D341Med (cell line): ENCODE data around the gene CBR3.
"Not testable (repeated sequence)": the region's sequence is repeated elsewhere in the genome, so short reads cannot be mapped to it uniquely, and the experiment has no call there.

Experiments used
- DNase-seq: peaks from one replicate; pipeline ENCODE4 v3.0.0; 2012; ENCODE audit warnings: low spot score

The CBR3 gene

DNA sequence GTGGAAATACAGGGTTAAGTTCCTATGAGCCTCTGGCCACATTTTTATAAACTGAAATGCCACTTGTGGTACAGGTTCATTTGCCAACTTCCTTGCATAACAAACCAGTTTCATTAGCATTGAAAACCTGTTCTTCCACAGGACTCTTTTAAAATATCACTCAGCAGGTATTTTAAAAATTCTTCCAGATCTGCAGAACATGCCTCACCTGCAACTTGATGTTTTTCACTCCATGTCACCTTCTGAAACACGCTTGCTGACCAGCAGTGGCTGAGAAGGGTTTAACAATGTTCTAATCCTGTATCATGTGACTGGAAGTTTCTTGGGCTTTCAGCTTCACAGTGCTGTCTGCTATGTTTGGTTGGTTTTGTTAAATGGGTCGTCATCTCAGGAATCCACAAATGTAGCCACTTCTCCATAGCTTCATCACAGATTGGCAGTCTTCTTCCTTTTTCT is 17.6 kb upstream of the CBR3 start:
- no peak for DNase-seq

DNA sequence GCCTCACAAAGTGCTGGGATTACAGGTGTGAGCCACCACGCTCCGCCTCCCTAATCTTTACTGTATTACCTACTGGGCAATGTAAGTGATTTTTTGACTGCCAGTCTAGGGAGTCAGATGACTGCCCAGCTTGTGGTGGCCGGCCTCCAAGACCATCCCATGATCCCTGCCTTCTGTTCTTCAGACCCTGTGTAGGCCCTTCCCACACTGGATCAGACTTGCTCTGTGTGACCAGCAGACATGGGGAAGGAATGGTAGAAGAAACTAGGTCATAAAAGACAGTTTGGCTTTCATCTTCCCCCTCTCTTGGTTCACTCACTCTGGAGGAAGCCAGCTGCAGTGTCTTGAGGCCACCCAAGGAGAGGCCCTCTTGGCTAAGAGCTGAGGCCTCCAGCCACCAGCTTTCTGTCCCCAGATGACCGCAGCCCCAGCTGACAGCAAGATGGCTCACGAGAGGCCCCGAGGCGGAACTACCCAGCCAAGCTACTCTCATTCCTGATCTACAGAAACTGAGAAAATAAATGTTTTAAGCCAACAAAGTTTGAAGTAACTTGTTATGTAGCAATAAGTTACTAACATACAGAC is 14.5 kb upstream of the CBR3 start:
- no peak for DNase-seq

DNA sequence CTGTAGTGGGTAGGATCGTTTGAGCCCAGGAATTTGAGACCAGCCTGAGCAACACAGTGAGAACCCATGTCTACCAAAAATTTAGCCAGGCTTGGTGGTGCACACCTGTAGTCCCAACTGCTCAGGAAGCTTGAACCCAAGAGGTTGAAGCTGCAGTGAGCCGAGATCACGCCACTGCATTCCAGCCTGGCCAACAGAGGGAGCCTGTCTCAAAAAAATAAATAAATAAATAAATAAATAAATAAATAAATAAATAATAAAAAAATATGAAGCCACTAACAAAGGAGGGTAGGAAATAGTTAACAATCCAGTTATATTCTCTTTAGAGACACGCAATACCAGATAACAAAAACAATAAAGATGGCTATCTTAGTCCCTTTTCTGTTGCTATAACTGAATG is 11.9 kb upstream of the CBR3 start:
- no peak for DNase-seq

DNA sequence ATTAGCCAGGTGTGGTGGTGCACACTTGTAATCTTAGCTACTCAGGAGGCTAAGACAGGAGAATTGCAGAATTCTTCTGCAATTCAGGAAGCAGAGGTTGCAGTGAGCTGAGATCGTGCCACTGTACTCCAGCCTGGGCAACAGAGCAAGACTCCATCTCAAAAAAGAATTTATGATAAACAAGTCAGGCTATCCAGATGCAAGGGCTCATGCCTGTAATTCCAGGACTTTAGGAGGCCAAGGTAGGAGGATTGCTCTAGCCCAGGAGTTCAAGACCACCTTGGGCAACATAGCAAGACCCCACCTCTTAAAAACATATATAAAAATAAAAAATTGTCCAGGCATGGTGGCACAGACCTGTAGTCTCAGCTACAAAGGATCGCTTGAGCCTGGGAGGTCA is 10.5 kb upstream of the CBR3 start:
- no peak for DNase-seq

DNA sequence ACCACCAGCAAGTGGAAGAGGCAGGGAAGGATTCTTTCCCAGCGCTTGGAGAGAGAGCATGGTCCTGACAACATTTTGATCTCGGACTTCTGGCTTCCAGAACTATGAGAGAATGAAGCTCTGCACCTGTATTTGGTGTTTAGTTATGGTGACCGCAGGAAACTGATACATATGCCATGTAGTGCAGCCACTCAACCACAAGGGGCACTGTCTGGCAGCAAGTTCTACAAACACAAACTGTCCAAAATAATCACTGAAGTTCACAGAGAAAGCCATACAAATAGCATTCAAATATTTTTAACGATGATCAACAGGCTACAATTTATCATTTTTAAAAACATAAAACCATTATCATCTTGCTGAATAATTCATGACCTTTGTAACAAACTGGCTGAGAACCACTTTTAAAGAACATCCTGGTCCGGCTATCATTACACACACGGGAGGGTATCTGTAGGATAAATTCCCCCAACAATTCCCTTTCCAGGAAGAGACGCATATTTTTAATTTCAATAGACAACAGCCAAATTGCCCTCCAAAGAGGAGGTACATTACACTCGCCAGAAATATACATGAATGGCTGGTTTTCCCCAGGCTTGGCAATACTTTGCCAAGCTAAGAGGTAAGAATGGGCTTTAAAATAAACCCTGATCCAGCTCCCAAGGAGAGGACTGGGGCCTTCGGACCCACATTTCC is 9.2 kb upstream of the CBR3 start:
- DNase-seq, result peak; percentile 60

DNA sequence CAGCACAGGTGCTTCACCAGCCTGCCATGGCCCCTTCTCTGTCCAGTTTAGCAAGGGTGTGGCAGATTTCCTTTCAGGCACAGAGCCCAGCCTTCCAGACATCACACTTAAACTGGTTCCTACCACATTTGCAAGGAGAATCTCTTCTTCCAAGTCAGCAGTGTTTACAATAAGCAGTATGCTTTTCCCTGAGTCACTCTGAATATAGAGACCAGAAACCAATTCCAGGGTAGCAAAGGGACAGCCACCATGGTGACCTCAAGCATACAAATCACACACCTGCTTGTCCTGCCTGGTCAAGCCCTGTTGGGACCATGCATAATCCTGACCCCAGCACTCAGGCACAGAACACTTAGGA is 8.7 kb upstream of the CBR3 start:
- no peak for DNase-seq

DNA sequence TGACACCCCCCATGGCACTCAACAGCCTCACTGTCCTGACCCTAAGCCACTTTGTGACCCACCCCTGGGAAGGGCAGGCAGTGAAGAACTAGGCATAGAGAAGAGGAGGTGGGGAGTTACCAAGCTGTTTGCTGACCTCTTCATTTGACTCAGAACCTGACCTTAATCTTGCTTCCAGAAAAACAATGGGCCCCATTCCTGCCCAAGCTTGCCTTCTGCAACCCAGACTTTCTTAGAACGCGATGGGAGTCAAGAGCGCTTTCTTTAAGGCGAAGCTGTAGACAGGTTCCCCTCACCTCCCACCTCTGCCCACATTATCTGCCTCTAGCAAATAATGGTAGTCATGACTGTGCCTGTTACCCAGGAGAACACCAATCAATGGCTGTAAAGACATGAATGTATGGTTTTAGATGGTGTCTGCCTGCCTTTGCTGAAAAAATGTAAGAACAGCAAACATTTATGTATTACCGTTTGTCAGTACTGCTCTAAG is 8.2 kb upstream of the CBR3 start:
- no peak for DNase-seq

DNA sequence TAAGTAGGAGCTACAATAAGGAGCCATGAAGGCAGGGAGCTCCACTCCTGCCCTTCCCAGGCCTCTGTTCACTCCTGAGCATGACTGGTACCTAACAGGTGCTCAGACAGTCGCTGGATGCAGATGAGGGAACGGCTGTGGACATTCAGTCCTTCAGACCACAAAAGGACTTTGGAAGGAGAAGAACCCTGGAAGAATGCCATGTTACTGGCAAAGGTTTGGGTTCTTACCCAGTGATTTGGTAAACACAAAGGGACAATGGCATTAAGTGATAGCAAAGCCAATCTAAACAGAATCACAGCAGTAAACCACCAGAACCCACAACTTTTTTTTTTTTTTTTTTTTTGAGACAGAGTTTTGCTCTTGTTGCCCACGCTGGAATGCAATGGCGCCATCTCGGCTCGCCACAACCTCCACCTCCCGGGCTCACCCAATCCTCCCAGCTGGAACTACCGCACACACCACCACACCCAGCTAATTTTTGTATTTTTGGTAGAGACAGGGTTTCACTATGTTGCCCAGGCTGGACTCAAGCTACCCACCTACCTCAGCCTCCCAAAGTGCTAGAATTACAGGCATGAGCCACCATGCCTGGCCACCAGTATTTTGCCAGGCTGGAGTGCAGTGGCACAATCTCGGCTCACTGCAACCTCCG is 7.5 kb upstream of the CBR3 start:
- no peak for DNase-seq

DNA sequence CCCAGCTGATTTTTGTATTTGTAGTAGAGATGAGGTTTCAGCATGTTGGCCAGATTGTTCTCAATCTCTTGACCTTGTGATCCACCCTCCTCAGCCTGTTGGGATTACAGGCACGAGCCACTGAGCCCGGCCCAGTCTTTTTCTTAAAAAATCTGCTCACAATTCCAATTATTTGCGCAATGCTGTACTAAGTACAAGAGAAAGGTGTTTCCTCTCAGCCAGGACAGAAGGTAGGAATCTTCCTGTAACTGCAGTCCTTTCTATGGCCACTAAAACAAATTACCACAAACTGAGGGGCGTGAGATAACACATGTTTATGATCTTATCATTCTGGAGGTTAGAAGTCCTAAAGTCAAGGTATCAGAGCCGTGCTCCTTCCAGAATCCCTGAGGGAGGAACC is 6.9 kb upstream of the CBR3 start:
- no peak for DNase-seq

DNA sequence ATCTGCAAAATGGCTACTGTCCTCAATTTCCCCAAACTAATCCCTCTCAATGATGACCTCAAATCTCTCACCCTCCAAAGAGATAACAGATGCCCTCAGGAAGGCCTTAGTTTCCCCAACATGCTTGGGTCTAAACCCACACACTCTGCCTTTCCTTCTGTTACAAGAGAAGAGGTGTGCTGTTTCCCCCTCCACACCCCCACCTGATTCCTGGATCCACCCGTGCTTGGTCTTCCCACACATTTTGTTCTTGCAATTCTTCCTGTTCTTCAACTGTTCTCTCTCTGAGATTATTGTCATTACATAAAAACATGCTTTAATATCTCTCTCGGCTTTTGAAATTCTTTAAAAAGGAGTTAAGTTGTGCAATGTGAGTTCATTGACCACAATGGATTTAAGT is 5.7 kb upstream of the CBR3 start:
- DNase-seq, result no peak

DNA sequence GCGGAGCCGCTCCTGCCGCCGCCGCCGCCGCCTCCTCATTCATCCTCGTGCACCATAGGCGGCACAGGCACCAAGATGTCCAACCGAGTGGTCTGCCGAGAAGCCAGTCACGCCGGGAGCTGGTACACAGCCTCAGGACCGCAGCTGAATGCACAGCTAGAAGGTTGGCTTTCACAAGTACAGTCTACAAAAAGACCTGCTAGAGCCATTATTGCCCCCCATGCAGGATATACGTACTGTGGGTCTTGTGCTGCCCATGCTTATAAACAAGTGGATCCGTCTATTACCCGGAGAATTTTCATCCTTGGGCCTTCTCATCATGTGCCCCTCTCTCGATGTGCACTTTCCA is 4.5 kb upstream of the CBR3 start:
- DNase-seq, result not testable (repeated sequence)

DNA sequence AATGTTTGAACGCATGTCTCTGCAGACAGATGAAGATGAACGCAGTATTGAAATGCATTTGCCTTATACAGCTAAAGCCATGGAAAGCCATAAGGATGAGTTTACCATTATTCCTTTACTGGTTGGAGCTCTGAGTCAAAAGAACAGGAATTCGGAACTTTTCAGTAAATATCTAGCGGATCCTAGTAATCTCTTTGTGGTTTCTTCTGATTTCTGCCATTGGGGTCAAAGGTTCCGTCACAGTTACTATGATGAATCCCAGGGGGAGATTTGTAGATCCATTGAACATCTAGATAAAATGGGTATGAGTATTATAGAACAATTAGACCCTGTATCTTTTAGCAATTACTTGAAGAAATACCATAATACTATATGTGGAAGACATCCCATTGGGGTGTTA is 4.0 kb upstream of the CBR3 start:
- not testable (repeated sequence) for DNase-seq

DNA sequence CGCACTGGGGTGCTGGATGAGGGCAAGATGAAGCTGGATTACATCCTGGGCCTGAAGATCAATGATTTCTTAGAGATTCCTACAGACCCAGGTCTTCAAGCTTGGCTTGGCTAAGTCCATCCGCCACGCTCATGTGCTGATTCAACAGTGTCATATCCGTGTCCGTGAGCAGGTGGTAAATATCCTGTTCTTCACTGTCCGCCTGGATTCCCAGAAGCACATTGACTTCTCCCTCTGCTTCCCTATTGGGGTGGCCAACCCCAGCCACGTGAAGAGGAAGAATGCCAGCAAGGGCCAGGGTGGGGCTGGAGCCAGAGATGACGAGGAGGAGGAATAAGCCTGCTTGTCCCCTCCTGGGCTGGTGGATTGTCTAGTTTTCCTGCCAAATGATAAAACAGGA is 2.2 kb upstream of the CBR3 start:
- DNase-seq, result no peak

DNA sequence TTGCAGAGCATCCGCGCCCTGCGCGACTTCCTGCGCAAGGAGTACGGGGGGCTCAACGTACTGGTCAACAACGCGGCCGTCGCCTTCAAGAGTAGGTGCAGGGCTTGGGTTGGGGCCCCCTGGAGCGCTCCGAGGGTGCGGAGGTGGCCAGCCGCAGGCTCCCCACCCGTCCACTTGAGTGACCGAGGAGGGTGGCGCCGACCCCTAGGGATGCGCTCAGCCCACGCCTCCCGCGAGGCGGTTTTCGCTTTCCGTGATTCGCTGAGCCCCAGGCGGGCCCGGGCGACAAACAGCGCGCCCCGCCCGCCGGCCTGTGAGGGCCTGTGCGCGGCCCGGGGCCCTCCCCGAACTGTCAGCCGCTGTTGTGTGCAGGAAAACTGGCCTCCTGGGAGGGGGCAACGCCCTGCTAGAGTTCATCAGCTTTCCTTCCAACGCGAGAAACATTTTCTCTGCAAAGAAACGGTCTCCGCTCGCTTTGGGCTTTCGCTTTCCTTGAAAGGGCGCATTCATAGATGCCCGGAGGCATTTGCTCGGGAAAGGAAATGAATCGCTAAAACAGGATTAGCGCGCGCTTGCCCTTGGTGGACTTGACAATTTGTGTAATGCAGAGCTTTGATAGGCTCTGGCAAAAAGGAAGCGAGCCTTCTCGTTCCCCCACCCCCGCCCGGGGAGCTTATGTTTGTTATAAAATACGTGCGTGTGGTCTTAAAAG is 668 bp downstream of the CBR3 start:
- peak; percentile 76 for DNase-seq

DNA sequence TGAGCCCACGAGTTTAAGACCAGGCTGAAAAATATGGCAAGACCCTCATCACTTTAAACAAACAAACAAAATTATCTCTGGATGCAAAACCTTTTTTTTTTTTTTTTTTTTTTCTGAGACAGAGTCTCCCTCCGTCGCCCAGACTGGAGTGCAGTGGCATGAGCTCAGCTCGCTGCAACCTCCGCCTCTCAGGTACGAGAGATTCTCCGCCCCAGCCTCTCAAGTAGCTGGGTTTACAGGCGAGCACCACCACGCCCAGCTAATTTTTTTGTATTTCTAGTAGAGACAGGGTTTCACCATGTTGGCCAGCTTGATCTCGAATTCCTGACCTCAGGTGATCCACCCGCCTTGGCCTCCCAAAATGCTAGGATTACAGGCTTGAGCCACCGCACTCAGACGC is 4.9 kb downstream of the CBR3 start:
- DNase-seq, result not testable (repeated sequence)

DNA sequence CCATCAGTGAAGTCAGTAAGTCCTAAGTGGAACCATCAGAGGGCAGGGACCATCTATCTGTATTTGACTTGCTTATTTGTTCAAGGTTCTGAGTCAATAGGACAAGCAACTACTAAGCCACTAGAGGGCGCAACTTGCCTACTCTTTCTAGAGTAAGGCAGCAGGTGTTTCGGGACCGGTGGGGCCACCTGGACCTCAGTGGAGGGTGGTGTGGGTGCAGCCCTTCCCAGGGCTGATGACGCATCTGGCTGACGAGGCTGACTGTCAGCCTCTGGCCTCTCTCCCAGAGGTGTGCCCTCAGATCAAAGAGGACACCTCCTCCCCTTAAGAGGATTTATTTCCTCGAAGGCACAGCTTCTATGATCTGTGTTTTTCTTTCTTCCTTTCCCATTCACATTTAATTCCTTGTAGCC is 6.6 kb downstream of the CBR3 start:
- DNase-seq, result peak; percentile 71

DNA sequence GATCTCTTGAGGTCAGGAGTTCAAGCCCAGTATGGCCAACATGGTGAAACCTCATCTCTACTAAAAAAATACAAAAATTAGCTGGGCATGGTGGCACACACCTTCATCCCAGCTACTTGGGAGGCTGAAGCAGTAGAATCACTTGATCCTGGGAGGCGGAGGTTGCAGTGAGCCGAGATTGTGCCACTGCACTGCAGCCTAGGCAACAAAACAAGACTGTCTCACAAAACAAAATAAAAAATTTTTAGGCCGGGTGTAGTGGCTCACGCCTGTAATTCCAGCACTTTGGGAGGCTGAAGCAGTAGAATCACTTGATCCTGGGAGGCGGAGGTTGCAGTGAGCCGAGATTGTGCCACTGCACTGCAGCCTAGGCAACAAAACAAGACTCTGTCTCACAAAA is 9.4 kb downstream of the CBR3 start:
- DNase-seq, result not testable (repeated sequence)

DNA sequence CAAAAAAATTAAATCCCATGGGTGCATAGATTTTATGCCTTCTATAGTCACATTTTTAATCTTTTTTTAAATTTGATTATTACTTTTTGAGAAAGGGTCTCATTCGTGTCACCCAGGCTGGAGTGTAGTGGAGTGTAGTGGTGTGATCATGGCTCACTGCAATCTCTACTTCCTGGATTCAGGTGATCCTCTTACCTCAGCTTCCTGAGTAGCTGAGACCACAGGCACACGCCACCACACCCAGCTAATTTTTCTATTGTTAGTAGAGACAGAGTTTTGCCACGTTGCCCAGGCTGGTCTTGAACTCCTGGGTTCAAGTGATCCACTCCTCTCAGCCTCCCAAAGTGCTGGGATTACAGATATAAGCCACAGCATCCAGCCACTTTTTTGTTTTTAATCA is 10.4 kb downstream of the CBR3 start:
- no peak for DNase-seq

DNA sequence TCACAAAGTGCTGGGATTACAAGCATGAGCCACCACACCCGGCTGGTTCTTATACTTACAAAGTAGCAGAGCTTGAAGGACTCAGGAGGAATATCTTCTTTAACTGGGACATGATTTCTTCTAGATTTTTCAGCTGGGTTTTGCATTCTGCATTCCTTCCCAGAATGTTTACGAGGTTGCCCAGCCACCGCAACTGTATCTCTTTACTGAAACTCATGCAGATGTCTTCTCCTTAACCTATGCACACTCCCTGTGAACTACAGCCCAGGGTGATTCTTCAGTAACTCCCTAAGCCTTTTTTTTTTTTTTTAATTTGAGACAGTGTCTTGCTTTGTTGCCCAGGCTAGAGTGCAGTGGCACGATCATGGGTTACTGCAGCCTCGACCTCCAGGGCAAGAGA is 13.0 kb downstream of the CBR3 start:
- DNase-seq, result no peak

DNA sequence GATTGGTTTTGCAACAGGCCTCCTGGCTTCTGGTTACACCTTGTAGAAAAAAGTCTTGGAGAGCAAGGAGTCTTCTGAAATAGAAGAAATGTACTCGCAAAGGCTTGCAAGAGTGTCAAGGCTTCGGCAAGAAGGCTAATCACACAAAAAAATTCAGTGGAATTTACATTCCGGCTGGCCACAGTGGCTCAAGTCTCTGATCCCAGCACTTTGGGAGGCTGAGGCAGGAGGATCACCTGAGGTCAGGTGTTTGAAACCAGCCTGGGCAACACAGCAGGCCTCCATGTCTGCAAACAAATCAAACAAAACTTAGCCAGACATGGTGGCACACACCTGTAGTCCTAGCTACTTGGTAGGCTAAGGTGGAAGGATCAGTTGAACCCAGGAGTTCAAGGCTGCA is 14.0 kb downstream of the CBR3 start:
- DNase-seq, result no peak

DNA sequence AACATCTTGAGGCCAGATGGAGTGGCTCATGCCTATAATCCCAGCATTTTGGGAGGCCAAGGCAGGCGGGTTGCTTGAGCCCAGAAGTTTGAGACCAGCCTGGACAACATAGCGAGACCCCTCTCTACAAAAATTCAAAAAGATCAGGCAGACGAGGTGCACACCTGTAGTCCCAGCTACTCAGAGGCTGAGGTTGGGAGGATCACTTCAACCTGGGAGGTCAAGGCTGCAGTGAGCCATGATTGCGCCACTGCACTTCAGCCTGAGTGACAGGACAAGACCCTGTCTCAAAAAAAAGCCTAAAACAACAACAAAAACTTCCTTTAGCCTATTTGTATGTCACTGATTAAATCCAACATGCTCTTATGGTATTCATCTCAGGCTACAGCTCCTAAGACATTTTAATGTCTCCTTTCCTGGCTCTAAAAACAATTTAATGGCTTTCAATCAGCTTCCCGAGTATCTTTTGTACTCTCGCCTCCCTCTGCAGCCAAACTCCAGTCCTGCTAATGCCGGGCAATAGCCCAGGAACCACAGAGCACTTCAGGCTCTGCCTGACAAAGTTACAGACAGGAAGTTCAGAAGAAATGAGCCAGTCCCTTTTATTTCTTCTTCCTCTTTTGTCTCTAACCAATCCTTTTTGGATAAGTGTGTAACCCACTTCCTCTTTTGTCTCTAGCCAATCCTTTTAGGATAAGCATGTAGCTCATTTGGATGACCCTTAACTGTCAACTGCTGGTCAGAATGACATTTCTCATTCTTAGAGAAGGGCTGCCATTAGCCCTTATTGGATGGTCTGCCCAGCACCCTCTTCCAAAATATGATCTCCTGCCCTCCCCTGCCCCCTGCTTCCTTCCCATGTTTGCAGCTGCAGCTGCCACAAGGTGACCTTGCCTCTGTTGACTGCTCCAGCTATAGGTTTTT is 15.2 kb downstream of the CBR3 start:
- DNase-seq, result no peak
